H1 (cell line): ENCODE measurements around the gene IFNA16. TPM values are rescaled to one million over a fixed set of nuclear protein-coding genes. Genes with fewer than 3 reads are reported as not detected.

ENCODE experiments used
- MAFK ChIP-seq: IDR thresholded peaks from 2 replicates; pipeline ENCODE4 v1.6.1; 2012; ENCODE audit warnings: low read depth, mild to moderate bottlenecking, improper control_type of control experiment, low read length
- SIN3A ChIP-seq, 2 experiments: IDR thresholded peaks in 1 of 2; conservative IDR thresholded peaks in 1 of 2; 2 replicates each; pipeline ENCODE4 v1.6.1; 2011 to 2012; ENCODE audit warnings: low read length in 2 of 2, improper control_type of control experiment in 1 of 2, low read depth in 1 of 2, mild to moderate bottlenecking in 1 of 2
- SP2 ChIP-seq: IDR thresholded peaks from 2 replicates; pipeline ENCODE4 v1.6.1; 2012; ENCODE audit warnings: mild to moderate bottlenecking, low read length, inconsistent platforms
- TEAD4 ChIP-seq: IDR thresholded peaks from 2 replicates; pipeline ENCODE4 v1.6.1; 2012; ENCODE audit warnings: low read depth, low read length, inconsistent platforms, mixed read lengths
- polyA plus RNA-seq, 7 experiments: library from polyadenylated mRNA; depleted of rRNA in 3 of 7; stranded (reverse) in 5 of 7; unstranded in 2 of 7; fragments of >200 nt in 5 of 7; fragments of 200-250 nt in 2 of 7; gene quantifications; 1 replicate in 5 of 7; 2 replicates in 1 of 7; 4 replicates in 1 of 7; pipeline versions ENCODE4 v1.2.1 to v1.2.3, GENCODE V29; 2011 to 2013; ENCODE audit warnings: missing spikeins in 2 of 7, mixed read lengths in 2 of 7
- total RNA-seq: library from RNA; stranded (reverse); fragmentation: NEBNext Ultra II Directional; extraction: Animal tissue kit (Norgen Biotek cat#: 25700); gene quantifications from 2 replicates; pipeline ENCODE4 v1.2.1, GENCODE V29; 2021

IFNA16 gene
- total and polyA plus RNA-seq, 2 of the 8 experiments (the other 6 are each of a cell fraction or from before 2014, with no cell fraction given): not detected

GRCh38 chr9:21234153-21234687 lies 17.1 kb upstream of the IFNA16 start (continued):
- TF ChIP-seq SIN3A (conservative IDR thresholded peaks at IDR 0.05 in 1 of 2, IDR thresholded peaks at IDR 0.05 in 1 of 2; ENCODE audit: low read depth in 1 of 2, low read length in 2 of 2): no peak
- no peak for TF ChIP-seq SP2
- no peak for TF ChIP-seq MAFK
- no peak for TF ChIP-seq TEAD4
